HPDE6-E6E7 (cell line): ENCODE data around the gene HTD2.
"Not testable (repeated sequence)": the region's sequence is repeated elsewhere in the genome, so short reads cannot be mapped to it uniquely, and the experiment has no call there.

Experiments used
- DNase-seq: peaks from one replicate; pipeline ENCODE4 v3.0.0; 2011; ENCODE audit warnings: missing footprints; ENCODE audit errors: extremely low spot score

The HTD2 gene

GRCh38 chr3:58333206-58334012, 27.1 kb downstream of the HTD2 start:
- DNase-seq, result no peak

GRCh38 chr3:58334013-58334321, 27.6 kb downstream of the HTD2 start:
- no peak for DNase-seq

DNA sequence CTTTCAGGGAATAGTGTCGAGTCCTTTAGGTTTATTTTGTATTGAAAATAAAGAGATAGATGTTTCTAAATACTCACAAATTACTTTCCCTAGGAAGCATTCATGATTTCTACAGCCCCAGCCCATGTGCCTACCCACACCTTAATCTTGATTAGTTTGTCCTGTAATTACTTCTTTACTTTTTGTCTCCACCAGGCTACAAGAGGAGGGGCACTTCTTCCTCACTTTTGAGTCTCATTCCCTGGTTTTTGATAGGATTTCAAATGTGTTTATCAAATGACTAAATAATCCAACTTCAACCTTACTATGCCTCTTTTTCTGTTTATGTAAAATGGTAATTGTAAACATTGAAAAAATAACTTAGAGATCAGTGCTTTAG, 28.2 kb downstream of the HTD2 start:
- DNase-seq, result no peak

GRCh38 chr3:58335652-58335947, 29.3 kb downstream of the HTD2 start:
- DNase-seq, result no peak

GRCh38 chr3:58336135-58336882, 30.0 kb downstream of the HTD2 start:
- no peak for DNase-seq

DNA sequence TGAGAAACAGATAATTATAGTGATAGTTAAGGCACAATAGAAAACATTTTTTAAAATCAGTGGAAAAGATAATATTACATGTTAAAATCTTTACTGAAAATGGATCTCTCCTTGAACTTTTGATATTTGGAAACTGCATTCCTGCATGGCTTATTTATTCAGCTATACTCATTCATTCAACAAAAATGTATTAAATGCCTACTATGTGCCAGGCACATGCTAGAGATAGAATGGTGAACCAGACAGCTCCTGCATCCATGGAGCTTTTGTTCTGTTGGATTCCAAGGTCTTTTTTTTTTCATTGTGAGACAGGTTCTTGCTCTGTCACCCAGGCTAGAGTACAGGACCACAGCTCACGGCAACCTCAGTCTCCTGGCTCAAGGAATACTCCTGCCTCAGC, 30.9 kb downstream of the HTD2 start:
- no peak for DNase-seq

GRCh38 chr3:58339146-58339545, 32.8 kb downstream of the HTD2 start:
- DNase-seq, result not testable (repeated sequence)

DNA sequence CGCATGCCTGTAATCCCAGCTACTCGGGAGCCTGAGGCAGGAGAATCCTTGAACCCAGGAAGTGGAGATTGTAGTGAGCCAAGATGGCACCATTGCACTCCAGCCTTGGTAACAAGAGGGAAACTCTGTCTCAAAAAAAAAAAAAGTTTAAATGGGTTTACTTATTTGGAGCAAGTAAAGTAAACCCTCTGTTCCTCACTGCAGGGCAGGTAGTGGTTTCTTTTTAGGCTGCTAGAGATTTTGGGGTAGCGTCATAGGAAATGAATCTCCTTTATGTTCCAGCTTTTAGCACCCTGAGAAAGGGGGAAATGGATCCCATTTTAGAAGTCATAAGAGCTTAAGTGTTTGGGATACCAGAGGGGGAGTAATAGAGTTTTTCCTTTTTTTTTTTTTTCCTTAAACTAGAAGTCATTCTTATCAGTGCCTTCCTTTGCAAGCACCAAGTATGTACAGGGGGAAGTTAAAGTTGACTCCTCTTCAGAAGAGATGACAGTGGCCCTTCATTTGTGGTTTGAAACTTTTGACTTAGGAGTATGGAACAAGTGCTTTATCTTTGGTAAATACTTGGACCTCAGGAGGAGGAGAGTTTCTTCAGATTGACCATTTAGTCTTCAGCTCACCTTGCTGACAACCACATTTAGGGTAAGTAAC, 34.4 kb downstream of the HTD2 start:
- DNase-seq, result no peak

DNA sequence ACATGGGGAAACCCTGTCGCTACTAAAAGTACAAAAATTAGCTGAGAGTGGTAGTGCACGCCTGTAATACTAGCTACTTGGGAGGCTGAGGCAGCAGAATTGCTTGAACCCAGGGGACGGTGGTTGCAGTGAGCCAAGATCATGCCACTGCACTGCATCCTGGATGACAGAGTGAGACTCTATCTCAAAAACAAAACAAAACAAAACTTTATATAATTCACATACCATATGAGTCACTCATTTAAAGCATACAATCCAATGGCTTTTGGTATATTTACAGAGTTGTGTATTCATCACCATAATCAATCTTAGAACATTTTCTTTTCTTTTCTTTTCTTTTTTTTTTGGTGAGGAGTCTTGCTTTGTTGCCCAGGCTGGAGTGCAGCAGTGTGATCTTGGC, 35.1 kb downstream of the HTD2 start:
- no peak for DNase-seq

GRCh38 chr3:58342676-58343075, 36.4 kb downstream of the HTD2 start:
- DNase-seq, result no peak

DNA sequence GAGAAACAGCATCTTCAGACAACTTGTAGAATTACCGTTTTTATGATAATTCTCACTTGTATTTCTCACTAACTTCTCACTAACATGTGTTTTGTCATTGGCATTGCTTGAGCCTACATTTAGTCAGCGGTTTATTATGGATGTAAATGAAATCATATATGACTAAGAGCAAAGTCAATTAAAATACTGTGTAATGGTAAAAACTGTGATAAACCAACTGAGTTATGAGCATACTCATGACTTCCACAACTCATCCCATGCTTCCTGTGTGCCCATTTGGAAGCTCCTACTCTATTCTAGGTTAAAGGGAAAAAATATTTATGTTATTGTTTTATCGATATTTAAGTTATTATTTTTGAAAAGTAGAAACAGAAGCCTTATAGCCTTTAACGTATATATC, 39.1 kb downstream of the HTD2 start:
- DNase-seq, result no peak

GRCh38 chr3:58346368-58346767, 40.0 kb downstream of the HTD2 start:
- DNase-seq, result no peak

DNA sequence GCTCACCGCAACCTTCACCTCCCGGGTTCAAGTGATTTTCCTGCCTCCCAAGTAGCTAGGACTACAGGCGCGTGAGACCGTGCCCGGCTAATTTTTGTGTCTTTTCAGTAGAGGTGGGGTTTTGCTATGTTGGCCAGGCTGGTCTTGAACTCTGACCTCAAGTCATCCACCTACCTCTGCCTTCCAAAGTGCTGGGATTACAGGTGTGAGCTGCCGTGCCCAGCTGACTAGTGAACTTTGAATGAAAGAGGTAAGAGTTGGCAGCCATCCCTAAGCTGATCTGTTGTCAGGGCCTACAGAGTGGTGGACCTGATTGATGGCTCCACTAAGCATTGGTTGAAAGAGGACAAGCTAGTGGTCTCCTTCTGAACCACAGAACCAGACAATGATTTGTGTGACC, 41.7 kb downstream of the HTD2 start:
- DNase-seq, result no peak

GRCh38 chr3:58349792-58350626, 43.7 kb downstream of the HTD2 start:
- no peak for DNase-seq

DNA sequence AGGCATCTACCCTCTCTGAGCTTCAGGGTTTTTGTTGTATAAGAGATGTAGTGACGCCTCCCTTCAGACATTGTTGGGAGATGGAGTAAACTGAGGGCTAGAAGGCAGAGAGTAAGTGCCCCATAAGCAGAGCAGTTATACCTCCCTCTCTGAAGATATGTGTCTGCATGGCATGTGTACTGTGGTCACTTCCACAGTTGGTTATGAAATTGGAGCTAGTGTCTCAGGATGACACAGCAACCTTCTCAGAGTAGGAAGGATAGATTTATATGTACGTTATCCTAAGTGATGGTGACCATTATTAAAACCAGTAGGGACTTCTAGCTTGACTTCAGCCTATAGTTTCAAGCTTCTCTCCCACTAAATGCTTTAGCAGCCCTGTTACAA, 44.3 kb downstream of the HTD2 start:
- no peak for DNase-seq

- DNase-seq, result no peak
Observed at GRCh38 chr3:58351920-58352319, 45.6 kb downstream of the HTD2 start.

- no peak for DNase-seq
Observed at GRCh38 chr3:58352626-58353025, 46.3 kb downstream of the HTD2 start.

DNA sequence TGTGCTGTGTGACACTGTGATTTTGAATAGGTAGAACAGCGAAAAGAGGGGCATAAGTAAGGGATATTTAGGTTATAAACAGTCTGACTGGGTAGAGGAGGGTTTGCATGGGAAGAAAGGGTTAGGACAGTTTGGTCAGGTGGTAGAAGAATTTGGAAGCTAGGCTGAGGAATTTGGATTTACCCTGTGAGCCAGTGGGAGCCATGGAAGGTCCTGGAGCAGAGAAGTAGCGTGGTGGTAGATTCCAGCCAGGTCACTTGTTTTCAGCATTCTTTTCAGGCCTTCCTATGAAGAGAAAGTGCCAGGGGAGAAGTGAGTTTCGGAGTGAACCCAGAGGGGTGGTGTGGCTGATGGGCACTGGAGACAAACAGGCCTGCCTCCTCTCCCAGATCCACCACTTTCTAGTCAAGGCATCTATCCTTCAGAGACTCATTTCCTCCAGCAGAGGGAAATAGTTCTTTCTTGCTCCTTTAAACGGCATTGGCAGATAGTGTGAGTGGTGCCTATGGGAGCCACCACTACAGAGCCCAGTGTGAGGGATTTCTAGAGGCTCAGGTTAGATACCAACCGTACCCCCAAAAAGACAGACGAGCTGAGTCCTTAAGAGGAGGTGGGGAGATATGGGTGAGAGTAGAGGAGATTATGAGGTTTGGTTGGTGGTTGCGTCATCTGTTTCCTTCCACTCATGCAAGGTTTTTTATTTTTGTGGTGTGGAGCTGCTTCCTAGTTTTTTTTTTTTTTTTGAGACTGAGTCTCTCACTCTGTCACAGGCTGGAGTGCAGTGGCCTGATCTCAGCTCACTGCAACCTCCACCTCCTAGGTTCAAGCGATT, 47.6 kb downstream of the HTD2 start:
- DNase-seq, result no peak

DNA sequence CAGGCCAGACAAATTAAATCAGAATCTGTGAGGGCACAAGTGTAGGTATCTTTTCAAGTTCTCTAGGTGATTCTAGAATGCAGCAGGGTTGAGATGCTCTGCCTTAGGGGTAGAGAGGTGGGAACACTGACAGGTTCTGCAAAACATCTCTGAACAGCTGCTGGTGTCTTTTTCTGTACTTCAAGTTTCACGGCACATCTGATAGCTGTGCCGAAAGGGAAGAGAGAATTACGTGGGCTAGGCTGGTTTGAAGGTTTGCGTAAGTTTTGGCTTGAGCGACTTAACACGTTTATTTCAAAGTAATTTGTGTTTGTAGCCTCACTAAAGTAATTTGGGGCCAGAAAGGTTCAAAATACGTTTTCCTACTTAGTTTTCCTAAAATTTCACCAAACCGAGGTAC, 48.9 kb downstream of the HTD2 start:
- DNase-seq, result no peak

- DNase-seq, result no peak
Observed at GRCh38 chr3:58356054-58356453, 49.7 kb downstream of the HTD2 start.

DNA sequence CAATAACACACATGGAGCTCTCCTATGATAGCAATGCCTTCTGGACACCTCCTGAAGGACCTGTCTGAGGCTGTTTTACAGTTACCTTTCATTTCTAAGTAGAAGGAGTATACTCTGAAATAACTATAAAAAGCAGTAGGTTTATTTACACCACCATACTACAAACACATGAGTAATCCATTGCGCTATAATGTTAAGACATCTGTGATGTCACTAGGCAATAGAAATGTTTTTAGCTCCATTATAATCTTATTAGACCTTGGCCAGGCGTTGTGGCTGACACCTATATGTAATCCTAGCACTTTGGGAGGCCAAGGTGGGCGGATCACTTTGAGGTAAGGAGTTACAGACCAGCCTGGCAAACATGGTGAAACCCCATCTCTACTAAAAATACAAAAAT, 51.1 kb downstream of the HTD2 start:
- no peak for DNase-seq

GRCh38 chr3:58358092-58358491, 51.8 kb downstream of the HTD2 start:
- DNase-seq, result no peak
